AG09319 (cell line): ENCODE measurements around the gene CACNB2.

Source experiments
- DNase-seq: peaks from one replicate; pipeline ENCODE4 v3.0.0-alpha.2; 2010; ENCODE audit warnings: low read depth; ENCODE audit errors: extremely low read depth
- TF ChIP-seq, protein P1 (sequence below): IDR thresholded peaks from 2 replicates; pipeline ENCODE4 v1.5.1; 2011; ENCODE audit warnings: low read depth, mild to moderate bottlenecking, inconsistent platforms, low read length, moderate library complexity

Gene CACNB2

DNA sequence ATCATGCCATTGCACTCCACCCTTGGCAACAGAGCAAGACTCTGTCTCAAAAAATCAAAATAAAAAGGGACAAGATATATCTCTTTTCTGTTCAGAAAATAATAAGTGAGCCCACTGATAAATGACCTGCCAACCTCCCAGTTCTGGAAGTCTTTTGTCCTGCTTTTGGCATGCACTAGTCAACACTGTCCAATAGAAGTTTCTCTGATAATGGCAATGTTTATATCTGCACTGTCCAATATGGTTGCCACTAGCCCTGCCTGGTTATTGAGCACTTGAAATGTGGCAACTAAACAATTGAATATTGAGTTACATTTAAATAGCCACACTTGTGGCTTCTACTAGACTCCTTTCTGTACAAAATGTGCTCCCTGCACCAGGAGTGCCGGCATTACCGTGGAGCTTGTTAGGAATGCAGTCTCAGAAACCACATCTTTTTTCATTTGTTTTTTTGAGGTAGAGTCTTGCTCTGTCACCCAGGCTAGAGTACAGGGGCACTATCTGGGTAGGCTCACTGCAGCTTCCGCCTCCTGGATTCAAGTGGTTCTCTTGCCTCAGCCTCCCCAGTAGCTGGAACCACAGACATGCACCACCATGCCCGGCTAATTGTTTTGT is 229.7 kb downstream of the CACNB2 start:
- TF ChIP-seq, protein P1, sequence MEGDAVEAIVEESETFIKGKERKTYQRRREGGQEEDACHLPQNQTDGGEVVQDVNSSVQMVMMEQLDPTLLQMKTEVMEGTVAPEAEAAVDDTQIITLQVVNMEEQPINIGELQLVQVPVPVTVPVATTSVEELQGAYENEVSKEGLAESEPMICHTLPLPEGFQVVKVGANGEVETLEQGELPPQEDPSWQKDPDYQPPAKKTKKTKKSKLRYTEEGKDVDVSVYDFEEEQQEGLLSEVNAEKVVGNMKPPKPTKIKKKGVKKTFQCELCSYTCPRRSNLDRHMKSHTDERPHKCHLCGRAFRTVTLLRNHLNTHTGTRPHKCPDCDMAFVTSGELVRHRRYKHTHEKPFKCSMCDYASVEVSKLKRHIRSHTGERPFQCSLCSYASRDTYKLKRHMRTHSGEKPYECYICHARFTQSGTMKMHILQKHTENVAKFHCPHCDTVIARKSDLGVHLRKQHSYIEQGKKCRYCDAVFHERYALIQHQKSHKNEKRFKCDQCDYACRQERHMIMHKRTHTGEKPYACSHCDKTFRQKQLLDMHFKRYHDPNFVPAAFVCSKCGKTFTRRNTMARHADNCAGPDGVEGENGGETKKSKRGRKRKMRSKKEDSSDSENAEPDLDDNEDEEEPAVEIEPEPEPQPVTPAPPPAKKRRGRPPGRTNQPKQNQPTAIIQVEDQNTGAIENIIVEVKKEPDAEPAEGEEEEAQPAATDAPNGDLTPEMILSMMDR = no peak
- DNase-seq = no peak

DNA sequence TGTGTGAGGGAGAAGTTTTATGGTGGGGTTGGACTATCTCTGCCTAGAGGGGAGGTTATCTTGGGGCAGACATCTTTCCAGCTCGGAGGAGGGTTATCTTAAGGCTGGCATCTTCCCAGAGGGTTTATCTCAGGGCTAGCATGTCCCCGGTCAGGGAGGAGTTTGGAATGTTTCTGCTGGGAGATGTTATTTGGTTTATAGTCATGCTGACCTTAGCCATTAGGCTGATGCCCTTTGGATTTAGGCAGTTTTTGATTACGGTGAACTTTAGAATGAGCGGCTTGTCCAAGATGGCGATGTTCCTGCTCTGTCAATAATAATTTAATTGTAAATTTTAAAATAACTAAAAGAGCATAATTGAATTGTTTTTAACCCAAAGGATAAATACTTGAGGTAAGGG is 236.4 kb downstream of the CACNB2 start:
- TF ChIP-seq, protein P1 = no peak

DNA sequence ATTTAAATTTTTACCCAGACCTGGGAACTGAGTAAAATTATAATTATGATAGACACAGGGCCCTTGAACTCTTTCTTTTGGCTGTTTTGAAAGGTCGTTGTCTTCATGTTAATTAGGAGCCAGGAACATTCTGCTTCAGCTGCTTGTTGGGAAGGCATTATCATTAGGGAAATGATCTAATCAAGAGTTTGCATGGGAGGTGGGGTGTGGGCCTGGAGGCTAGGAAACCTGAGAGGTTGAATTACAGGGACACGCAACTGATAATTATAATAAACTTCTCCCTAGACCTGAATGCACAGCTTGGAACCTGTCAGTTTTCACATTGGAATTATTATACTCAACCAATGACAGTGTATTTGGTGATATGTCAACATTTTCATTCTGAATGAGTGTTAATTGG is 237.7 kb downstream of the CACNB2 start:
- DNase-seq = no peak
- TF ChIP-seq, protein P1 = no peak

More for the DNA sequence above, 236.4 kb downstream of the CACNB2 start:
- no peak for DNase-seq

DNA sequence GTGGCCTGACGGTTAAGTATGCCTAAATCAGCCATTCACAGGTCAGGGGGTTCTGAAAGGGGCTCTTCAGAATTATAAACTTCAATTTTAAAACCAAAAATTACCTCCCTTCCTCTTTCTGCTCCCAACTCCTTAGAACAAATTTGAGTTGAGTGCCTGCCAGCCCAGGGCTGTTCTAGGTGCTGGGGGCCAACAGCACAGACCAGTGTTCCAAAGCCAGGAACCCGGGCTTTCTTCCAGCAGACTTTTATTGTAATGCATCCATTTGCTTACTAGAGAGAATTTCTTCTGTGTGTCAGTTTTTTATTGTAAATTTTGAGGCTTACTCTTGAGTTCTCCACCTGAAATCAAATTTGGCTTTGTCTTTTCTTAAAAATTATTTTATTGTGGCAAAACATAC is 238.5 kb downstream of the CACNB2 start:
- TF ChIP-seq, protein P1 = no peak
- no peak for DNase-seq

DNA sequence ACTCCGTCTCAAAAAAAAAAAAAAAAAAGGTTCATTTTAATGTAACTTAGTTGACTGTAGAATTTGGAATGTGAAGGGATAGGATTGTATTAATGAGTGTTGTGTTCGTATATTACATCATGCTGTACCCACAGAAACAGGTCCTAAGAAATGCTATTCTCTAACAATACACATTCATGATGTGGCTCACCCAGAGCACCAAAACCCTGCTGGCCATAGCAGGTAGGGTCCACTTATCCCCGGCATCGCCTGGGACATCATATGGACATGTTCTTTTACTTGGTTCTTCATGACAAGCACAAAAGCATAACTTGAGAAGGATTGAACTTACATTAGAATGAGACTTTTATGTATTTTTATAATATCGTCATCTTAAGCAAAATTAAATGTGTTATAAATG is 241.5 kb downstream of the CACNB2 start:
- DNase-seq = no peak
- TF ChIP-seq, protein P1 = no peak

DNA sequence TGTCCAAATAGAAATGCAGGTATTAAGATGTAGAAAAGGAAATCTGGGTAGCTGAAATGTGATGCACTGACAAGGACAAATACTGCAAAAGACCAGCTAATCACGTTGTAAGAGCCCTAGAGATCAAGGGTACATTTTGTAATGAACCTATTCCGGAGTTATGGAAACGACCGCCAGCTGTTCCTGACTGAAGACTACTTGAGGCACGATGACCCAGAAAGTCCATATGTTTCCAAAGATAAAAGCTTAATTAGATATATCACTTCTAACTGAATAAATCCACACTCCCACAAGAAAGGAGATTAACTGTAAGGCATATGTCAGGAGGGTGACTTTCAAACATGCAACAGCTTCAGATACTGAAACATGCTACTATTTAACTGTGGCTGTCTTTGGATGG is 257.7 kb downstream of the CACNB2 start:
- TF ChIP-seq, protein P1 = no peak
- no peak for DNase-seq

DNA sequence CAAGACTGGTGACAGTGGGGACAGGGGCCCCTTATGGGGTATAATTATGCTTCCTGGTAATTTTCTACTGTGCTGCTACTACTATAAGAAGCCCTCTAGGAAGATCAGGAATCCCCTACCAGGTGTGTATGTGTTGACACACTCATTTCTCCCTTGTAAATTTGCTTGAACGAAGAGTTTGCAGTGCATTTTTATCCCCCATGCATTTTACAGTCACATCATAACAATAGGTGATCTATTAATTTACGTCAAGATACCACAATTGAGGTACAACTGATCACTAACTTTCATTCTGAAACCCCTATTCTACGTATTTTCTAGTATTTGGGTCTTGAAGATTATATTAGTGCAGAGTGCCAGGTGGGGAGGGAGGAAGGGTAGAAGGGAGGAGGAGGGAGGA is 258.9 kb downstream of the CACNB2 start:
- TF ChIP-seq, protein P1 = no peak
- no peak for DNase-seq
